ENCODE results near the gene GNPNAT1. TPM values are rescaled to one million over a fixed set of nuclear protein-coding genes. Genes with fewer than 3 reads are reported as not detected.

GNPNAT1 gene
- total RNA-seq, 1 experiment from 2014 or later: 44.5 TPM

Other genes with a start within 250 kb of the GNPNAT1 start
- 3.9 and 4.0 TPM in 2 replicates for gene TXNDC16, start 239.1 kb downstream of the GNPNAT1 start, total RNA-seq (2014; rRNA removed)
- 0.63 and 0.91 TPM in 2 replicates for gene GPR137C, start 238.8 kb downstream of the GNPNAT1 start, total RNA-seq (2014; rRNA removed)
- gene ERO1A, start 96.0 kb downstream of the GNPNAT1 start, total RNA-seq (2014; rRNA removed): 151 and 207 TPM in 2 replicates
- gene PSMC6, start 84.4 kb downstream of the GNPNAT1 start, total RNA-seq (2014; rRNA removed): 193 and 232 TPM in 2 replicates
- gene STYX, start 61.4 kb downstream of the GNPNAT1 start, total RNA-seq (2014; rRNA removed): 11.1 and 14.1 TPM in 2 replicates
- 29.1 and 38.6 TPM in 2 replicates for gene FERMT2, start 159.4 kb upstream of the GNPNAT1 start, total RNA-seq (2014; rRNA removed)

All from PC-3 (cell line).